Measurements from ENCODE around the gene FNDC10. TPM values are rescaled to one million over a fixed set of nuclear protein-coding genes. Genes with fewer than 3 reads are reported as not detected.

Gene FNDC10
- total and polyA plus RNA-seq, 10 donors: 2.2 to 8.8 (median 4.6) TPM

DNA sequence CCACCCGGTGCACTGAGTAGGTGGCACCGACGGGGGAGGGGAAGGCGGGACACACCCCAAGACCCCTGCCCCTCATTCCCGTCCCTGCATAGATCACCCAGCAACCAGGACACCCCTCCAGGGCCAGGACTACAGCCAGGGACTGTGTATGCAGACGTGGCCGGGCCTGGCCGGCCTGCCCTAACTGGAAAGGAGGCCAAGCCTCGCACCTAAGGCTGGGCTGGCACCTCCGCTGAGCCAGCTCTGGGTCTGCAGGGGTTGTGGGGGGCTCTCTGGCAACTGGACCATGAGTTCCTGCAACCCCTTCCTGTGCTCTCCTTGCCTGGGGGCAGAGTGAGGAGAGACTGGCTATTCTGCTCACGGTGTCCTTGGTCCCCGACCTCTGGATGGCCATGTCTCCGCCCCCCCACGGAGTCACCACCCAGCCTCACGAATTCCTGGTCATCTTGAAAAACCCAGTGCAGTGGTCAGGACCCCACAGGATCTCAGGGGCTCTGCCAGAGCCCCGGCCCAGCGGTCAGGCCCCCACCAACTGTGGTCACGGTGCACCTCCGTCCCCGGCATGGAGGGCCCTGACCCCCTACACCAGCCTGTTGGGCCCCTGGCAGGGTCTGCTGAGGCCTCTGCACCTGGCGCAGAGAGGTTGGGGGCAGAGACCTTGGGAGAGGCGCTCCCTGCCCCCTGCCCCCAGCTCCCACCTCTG lies 1.1 kb upstream of the FNDC10 start:
- TF ChIP-seq CTCF (IDR thresholded peaks at IDR 0.05 in 8 of 11, conservative IDR thresholded peaks at IDR 0.05 in 3 of 11): no peak
- TF ChIP-seq POLR2AphosphoS5 (IDR thresholded peaks at IDR 0.05): no peak
- no peak for TF ChIP-seq POLR2A (IDR thresholded peaks at IDR 0.05)
- intact Hi-C loops (cut with DNase I; ENCODE audit: low total_unique reads): no loop called here
- H3K27ac ChIP-seq: no peak overlapping the region
- peak overlapping the region in 2 of 8 donors; percentile 55 to 80 for H3K4me3 ChIP-seq
- no peaks in the 10 kb centered on the region for H3K9me3 ChIP-seq
- H3K36me3 ChIP-seq: no peaks in the 10 kb centered on the region
- DNase-seq: peak; percentile 73
- WGBS, 5 donors: 77 to 85% (median 81%) methylated on average over 13 to 22 of the region's 22 CpGs
- H3K4me1 ChIP-seq: peaks cover 8 to 64% (median 43%) of the 10 kb centered on the region in 6 donors
- H3K27me3 ChIP-seq (replicated peaks in 1 of 7): peaks cover 0 to 51% (median 15%) of the 10 kb centered on the region in 7 donors

DNA sequence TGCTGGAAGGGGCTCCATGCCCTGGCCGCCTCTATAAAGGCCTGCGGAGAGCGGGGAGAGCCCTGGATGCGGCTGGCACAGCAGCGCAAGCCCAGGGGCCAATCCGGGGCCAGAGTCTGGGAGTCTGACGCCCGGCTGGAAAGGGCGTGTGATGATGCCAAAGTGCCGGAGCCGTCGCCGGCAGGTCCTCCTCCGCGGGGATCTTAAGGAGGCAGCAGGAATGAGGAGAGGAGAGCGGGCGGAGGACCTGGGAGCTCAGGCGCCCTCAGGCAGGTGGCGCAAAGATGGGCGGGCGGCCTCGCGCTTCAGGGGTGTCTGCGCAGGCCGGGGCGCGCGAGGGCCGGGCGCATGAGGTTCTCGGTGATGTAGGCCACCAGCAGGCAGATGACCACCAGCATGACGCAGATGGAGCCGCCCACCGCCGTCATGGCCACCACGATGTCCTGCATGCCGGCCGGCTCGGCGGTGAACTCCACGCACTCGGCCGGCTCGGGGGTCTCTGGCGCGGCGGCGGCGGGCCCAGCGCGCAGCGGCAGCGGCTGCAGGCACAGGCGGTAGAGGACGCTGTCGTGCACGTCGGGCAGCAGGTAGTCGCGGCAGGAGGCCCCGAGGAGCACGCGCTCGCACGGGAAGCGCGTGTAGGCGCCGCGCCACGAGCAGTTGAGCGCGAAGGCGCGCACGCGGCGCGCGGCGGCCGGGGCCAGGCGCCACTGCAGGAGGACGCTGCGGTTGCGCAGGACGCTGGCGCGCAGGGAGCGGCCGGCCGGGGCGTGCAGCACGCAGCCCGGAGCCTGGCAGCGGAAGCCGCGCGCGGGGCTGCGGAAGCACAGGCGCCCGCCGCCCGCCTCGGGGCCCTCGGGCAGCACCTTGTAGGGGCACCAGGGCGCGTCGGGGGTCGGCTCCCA lies 653 bp downstream of the FNDC10 start:
- H3K27me3 ChIP-seq (replicated peaks in 1 of 7): peaks cover 0 to 51% (median 15%) of the 10 kb centered on the region in 7 donors
- peak; percentile 84 for DNase-seq
- TF ChIP-seq POLR2AphosphoS5 (IDR thresholded peaks at IDR 0.05): peak in 1 of 3 donors; percentile 25
- TF ChIP-seq POLR2A (IDR thresholded peaks at IDR 0.05): no peak
- TF ChIP-seq CTCF (IDR thresholded peaks at IDR 0.05 in 8 of 11, conservative IDR thresholded peaks at IDR 0.05 in 3 of 11): peak in 2 of 11 experiments; percentile 21 to 25
- intact Hi-C loops (cut with DNase I; ENCODE audit: low total_unique reads): no loop called here
- peak overlapping the region; percentile 21 to 80 (median 42) for H3K4me3 ChIP-seq
- no peaks in the 10 kb centered on the region for H3K9me3 ChIP-seq
- H3K27ac ChIP-seq: no peak overlapping the region
- peaks cover 8 to 64% (median 43%) of the 10 kb centered on the region in 6 donors for H3K4me1 ChIP-seq
- whole genome bisulfite sequencing, 5 donors: 14 to 57% (median 24%) methylated on average over 25 to 111 of the region's 111 CpGs
- H3K36me3 ChIP-seq: no peaks in the 10 kb centered on the region

GRCh38 chr1:1598720-1599029 lies 1.3 kb downstream of the FNDC10 start:
- Histone ChIP-seq H3K27ac (no peak overlapping the region), H3K4me1 (peaks cover 8 to 64% (median 43%) of the 10 kb centered on the region in 6 donors), H3K36me3 (no peaks in the 10 kb centered on the region), H3K4me3 (peak overlapping the region in 2 of 8 donors; percentile 43 to 80), H3K9me3 (no peaks in the 10 kb centered on the region), H3K27me3 (replicated peaks in 1 of 7) (peaks cover 0 to 51% (median 15%) of the 10 kb centered on the region in 7 donors)
- WGBS, 5 donors: 92 to 94% (median 92%) methylated on average over 13 of the region's 13 CpGs
- no peak for DNase-seq
- intact Hi-C loops (cut with DNase I; ENCODE audit: low total_unique reads): no loop called here
- TF ChIP-seq CTCF (IDR thresholded peaks at IDR 0.05 in 8 of 11, conservative IDR thresholded peaks at IDR 0.05 in 3 of 11) (no peak), POLR2A (IDR thresholded peaks at IDR 0.05) (no peak), POLR2AphosphoS5 (IDR thresholded peaks at IDR 0.05) (no peak)
